HEK293 (cell line): ENCODE results near the gene ZNF653.
"Not testable (repeated sequence)": the region's sequence is repeated elsewhere in the genome, so short reads cannot be mapped to it uniquely, and the experiment has no call there.

Experiments used
- CTCF ChIA-PET: fragments of 350-600 bp; formaldehyde crosslinking; extraction: SDS; loops from one replicate; lab custom pipeline; 2021; ENCODE audit warnings: antibody characterized with exemption; lab: Yijun Ruan, JAX
- POLR2A ChIA-PET: fragments of 300-600 bp; formaldehyde crosslinking; extraction: SDS; loops from one replicate; lab custom pipeline; 2020; ENCODE audit warnings: antibody characterized with exemption, inconsistent platforms; lab: Yijun Ruan, JAX
- H3K27ac ChIP-seq: fragments of 200-500 bp; sonication (Bioruptor generic); 2 replicates; pipeline ENCODE4 v1.5.1; 2014; ENCODE audit warnings: low read depth, low read length, control low read depth, inconsistent platforms; ENCODE audit errors: extremely low read depth
- H3K36me3 ChIP-seq, 2 experiments: fragments of 200-500 bp in 1 of 2; sonication (Bioruptor generic) in 1 of 2; 1 replicate in 1 of 2; 2 replicates in 1 of 2; pipeline ENCODE4 v1.5.1; 2014 to 2017; ENCODE audit warnings: inconsistent platforms in 2 of 2, low read length in 2 of 2; ENCODE audit not compliant: control insufficient read depth in 2 of 2, insufficient read depth in 1 of 2
- H3K4me1 ChIP-seq: fragments of 200-500 bp; sonication (Bioruptor generic); 2 replicates; pipeline ENCODE4 v1.5.1; 2014; ENCODE audit warnings: mild to moderate bottlenecking, low read length, inconsistent platforms; ENCODE audit not compliant: control insufficient read depth, insufficient read depth
- H3K4me3 ChIP-seq: 2 replicates; pipeline ENCODE4 v1.5.1; 2011; ENCODE audit warnings: low read depth, mild to moderate bottlenecking, control low read depth, low read length, moderate library complexity
- H3K9me3 ChIP-seq: fragments of 200-500 bp; sonication (Bioruptor generic); 2 replicates; pipeline ENCODE4 v1.5.1; 2014; ENCODE audit warnings: low read depth, low read length, inconsistent platforms; ENCODE audit not compliant: control insufficient read depth, insufficient read depth
- HOXA7 ChIP-seq: sonication (generic); formaldehyde crosslinking; IDR thresholded peaks from 2 replicates; pipeline ENCODE4 v1.8.1; 2022; ENCODE audit warnings: missing genetic modification reagents, borderline replicate concordance
- KLF1 ChIP-seq: fragments of 450-650 bp; formaldehyde crosslinking; IDR thresholded peaks from 2 replicates; pipeline ENCODE4 v1.5.1; 2016; ENCODE audit warnings: missing biosample characterization, missing genetic modification characterization
- ZNF121 ChIP-seq: fragments of 450-650 bp; formaldehyde crosslinking; IDR thresholded peaks from 2 replicates; pipeline ENCODE4 v1.5.1; 2016; ENCODE audit warnings: missing biosample characterization, missing genetic modification characterization
- ZNF596 ChIP-seq: fragments of 450-650 bp; IDR thresholded peaks from 2 replicates; pipeline ENCODE4 v1.5.0; 2018; ENCODE audit warnings: missing biosample characterization, mild to moderate bottlenecking, missing genetic modification characterization, moderate library complexity
- TF ChIP-seq, protein P1 (sequence below): sonication (generic); formaldehyde crosslinking; IDR thresholded peaks from 2 replicates; pipeline ENCODE4 v1.8.1; 2022; ENCODE audit warnings: mild to moderate bottlenecking, moderate library complexity, missing genetic modification reagents

Gene ZNF653

DNA sequence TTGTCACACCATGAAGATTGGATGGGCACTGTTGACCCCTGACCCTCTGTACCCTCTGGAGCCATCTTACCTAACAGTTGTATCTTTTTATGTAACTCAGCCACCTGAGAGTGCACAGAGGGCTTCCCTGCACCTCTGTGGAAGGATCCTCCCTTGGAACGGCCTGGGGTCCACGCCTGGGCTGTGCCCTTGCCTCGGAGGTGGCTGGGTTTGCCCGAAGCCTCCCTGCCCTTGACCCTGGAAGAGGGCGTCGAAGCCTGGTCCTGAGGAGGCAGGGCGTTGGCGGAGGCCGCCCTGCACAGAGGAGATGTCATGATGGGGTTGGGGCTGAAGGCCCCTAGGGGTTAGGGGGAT is 71.0 kb downstream of the ZNF653 start (continued):
- TF ChIP-seq, protein P1, sequence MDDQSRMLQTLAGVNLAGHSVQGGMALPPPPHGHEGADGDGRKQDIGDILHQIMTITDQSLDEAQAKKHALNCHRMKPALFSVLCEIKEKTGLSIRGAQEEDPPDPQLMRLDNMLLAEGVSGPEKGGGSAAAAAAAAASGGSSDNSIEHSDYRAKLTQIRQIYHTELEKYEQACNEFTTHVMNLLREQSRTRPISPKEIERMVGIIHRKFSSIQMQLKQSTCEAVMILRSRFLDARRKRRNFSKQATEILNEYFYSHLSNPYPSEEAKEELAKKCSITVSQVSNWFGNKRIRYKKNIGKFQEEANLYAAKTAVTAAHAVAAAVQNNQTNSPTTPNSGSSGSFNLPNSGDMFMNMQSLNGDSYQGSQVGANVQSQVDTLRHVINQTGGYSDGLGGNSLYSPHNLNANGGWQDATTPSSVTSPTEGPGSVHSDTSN (CRISPR knock-in tag), result no peak
- TF ChIP-seq ZNF596 (tag by site-specific recombination) (no peak), HOXA7 (CRISPR knock-in tag) (no peak), KLF1 (0 out of 2 replicates have a peak, but pooled peaks have one; percentile 27)

DNA sequence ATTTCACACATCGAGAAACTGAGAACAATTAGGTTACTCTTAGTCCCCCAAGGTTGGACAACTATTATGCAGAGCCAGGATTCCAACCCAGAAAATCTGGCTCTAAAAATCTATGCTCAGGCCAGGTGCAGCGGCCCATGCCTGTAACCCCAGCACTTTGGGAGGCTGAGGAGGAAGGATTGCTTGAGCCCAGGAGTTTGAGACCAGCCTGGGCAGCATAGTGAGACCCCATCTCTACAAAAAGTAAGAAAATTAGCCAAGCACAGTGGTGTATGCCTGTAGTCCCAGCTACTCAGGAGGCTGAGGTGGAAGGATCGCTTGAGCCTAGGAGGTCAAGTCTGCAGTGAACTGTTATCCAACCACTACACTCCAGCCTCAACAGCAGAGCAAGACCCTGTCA is 72.1 kb downstream of the ZNF653 start:
- POLR2A ChIA-PET, H3K4me3 ChIP-seq, H3K27ac ChIP-seq, H3K4me1 ChIP-seq, H3K9me3 ChIP-seq: not testable (repeated sequence)
- peak; percentile 89 for TF ChIP-seq ZNF121 (tag by site-specific recombination)
- H3K36me3 ChIP-seq, result peaks cover 6 to 21% of the 10 kb centered on the region in 2 experiments; a peak in 2 of 3 replicates
- CTCF ChIA-PET, result interaction anchor here (0.7 to 4.3 kb wide), 2 partner anchors 12 to 51 kb away, joined by 4 to 66 read pairs; partner anchors contain the start of gene EPOR
